Omental fat pad (tissue), 4 donors: ENCODE measurements around the gene LRRFIP1. TPM values are rescaled to one million over a fixed set of nuclear protein-coding genes. Genes with fewer than 3 reads are reported as not detected.

Experiments used
- ATAC-seq: fragments of 150-250 bp; one replicate; pipeline ENCODE4 v1.9.1; 2016; ENCODE audit warnings: mild to moderate bottlenecking, moderate library complexity; ENCODE audit not compliant: low FRiP score
- DNase-seq: peaks from one replicate; pipeline ENCODE4 v3.0.0-alpha.2; 2019; ENCODE audit warnings: low spot score
- total RNA-seq, 4 donors: library from RNA; depleted of rRNA; stranded (reverse); fragments of >200 nt; gene quantifications; one replicate each; pipeline ENCODE4 v1.1.0, GENCODE V29; 2016
- TF ChIP-seq, protein P1 (sequence below), 3 donors: fragments of 450-650 bp; IDR thresholded peaks; one replicate each; pipeline ENCODE4 v1.5.1; 2016 to 2017; ENCODE audit warnings: antibody characterized with exemption in 3 of 3, mild to moderate bottlenecking in 3 of 3, moderate library complexity in 2 of 3

Gene LRRFIP1
- total RNA-seq, 4 donors from 2014 or later, result 90.0 to 257 (median 113) TPM

GRCh38 chr2:237698358-237698694 is 70.9 kb downstream of the LRRFIP1 start:
- TF ChIP-seq, protein P1, sequence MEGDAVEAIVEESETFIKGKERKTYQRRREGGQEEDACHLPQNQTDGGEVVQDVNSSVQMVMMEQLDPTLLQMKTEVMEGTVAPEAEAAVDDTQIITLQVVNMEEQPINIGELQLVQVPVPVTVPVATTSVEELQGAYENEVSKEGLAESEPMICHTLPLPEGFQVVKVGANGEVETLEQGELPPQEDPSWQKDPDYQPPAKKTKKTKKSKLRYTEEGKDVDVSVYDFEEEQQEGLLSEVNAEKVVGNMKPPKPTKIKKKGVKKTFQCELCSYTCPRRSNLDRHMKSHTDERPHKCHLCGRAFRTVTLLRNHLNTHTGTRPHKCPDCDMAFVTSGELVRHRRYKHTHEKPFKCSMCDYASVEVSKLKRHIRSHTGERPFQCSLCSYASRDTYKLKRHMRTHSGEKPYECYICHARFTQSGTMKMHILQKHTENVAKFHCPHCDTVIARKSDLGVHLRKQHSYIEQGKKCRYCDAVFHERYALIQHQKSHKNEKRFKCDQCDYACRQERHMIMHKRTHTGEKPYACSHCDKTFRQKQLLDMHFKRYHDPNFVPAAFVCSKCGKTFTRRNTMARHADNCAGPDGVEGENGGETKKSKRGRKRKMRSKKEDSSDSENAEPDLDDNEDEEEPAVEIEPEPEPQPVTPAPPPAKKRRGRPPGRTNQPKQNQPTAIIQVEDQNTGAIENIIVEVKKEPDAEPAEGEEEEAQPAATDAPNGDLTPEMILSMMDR (IDR thresholded peaks at IDR 0.05), result no peak
- ATAC-seq (no peak), DNase-seq (no peak)

DNA sequence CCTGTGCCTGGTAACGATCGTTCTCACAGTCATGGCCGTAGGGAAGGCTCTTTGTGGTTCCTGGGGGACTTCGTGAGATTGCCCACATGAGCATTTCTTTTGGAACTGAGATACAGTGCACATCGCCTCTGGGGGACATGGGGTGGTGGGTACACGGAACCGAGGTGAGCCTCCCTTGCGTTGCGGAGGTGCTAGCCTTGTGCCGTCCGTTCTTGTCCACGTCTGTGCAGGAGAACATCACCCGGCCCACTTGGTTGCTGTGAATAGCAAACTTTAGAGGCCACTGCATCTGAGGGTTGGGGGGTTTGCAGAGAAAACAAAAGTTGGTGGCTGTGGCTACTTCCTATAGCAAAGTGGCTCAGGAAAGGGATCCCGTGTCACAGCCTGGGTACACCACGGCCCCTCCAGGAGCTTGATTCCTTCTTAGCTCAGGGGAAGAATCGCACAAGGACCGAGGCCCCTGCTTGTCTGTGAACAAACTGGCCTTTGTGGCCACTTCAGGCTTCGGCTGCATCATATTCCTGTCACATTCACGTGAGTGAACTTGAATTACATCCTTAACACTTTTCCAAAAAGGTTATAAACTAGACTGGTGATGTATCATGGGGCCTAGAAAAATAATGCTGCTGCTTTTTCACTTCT is 72.6 kb downstream of the LRRFIP1 start:
- DNase-seq (no peak), ATAC-seq (no peak)
- TF ChIP-seq, protein P1 (IDR thresholded peaks at IDR 0.05), result no peak

GRCh38 chr2:237700512-237701032 is 73.2 kb downstream of the LRRFIP1 start:
- TF ChIP-seq, protein P1 (IDR thresholded peaks at IDR 0.05), result no peak
- ATAC-seq (no peak), DNase-seq (no peak)

DNA sequence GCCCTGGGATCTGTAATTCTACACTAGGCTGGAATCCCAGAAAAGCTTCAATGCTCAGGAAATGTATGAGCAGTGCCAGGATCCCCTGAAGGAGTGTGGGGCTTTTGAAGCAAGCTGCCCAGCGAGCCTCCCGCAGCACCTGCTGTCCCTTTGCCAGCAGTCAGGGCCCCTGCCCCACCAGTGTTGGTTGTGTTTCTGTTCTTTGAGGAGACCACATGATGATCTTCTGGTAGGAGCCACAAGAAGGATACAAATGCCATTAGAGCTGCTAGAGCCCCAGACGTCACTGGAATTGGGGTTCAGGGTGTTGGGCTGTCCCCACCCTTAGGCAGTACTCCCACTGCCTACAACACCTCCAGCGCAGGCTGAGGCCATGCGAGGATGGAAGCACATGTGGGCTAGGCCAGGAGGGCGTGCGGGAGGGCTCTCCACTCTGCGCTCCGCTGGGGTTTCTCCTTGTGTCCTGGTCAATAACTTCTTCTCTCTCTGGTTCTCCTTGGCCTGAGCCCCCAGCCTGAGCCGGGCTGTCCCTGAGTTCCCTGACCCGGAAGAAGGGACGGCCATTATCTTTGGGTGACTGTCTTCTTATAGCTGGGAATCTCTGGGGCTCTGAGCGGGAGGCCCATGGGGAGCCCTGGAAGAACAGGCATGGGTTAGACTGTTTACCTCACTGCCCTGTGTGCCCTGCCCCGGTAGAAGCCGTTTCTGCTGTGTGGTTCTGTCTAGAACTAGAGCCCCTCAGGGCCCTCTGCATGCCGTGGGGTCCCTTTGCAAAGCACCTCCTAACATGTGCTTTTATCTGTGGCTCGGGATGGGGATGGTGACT is 73.9 kb downstream of the LRRFIP1 start:
- TF ChIP-seq, protein P1 (IDR thresholded peaks at IDR 0.05), result no peak
- ATAC-seq (no peak), DNase-seq (no peak)

DNA sequence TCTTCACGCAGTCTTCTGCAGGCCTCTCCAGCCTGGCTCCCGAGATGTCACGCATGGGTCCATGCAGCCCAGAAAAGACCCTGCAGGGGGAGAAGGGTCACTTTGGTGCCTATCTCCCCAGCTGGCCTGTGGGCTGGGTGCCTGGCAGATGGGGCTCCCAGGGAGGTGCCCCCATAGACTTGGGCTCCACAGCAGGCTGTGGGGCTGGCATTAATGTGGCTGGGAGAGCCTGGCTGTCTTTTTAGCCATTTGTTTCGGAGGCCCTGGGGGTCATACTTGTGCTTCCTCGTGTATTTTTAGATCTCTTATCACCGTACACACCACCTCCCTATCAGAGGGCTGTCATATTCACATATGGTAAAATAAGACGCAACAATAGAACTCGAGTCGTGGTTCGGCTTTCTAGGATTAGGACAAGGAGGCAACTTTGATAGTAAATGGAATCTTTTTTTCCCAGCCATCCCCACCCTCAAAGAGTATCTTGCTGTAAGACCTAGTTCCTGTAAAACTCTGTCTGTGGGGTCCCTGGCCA is 74.5 kb downstream of the LRRFIP1 start:
- TF ChIP-seq, protein P1 (IDR thresholded peaks at IDR 0.05), result no peak
- ATAC-seq (no peak), DNase-seq (no peak)

DNA sequence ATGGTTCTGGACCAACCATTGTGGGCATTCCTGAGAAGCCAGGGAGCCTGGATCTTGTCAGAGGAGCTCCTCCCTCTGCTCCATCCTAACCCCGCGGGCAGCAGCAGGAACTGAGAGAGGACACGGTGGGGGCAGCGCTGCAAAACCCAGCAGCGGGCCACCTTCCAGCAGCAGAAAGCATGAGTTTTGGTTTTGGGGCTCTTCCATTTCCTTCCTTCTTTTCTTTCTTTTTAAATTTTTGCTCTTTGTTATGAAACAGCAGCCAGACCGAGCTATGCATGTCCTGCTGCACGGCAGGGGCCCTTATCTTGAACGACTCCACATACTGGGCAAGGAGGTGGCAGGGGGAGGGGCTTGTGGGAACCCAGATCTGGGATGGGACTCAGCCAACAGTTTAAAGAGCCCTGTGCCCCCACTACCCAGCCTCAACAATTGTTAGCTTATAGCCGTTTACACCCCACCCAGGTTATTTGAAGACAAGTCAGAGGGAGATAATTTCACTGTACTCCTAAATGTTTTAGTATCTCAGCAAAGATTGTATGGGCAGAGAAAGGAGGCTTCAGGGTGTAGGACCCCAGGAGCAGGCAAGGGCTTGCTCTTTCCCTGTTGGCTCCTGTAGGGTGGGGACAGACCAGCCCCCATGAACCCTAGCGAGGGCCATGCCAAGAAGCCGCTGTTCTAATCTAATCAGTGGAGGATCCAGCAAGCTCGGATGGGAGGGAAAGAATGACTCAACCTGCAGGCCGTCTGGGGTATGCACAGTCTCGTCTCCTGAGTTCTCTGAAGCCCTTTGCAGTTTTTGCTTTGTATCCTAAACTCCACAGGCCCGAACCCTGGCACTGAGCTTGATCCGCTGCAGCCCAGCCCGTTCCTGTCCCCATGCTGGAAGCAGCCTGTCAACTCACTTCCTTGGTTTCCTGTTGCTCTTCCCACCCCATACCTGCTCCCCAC is 75.3 kb downstream of the LRRFIP1 start:
- TF ChIP-seq, protein P1 (IDR thresholded peaks at IDR 0.05), result no peak
- DNase-seq (no peak), ATAC-seq (no peak)
